ENCODE measurements around the gene RASSF6. TPM values are rescaled to one million over a fixed set of nuclear protein-coding genes. Genes with fewer than 3 reads are reported as not detected.
"Not testable (repeated sequence)": the region's sequence is repeated elsewhere in the genome, so short reads cannot be mapped to it uniquely, and the experiment has no call there.

The RASSF6 gene
- total RNA-seq, 1 experiment from 2014 or later = 2.4 TPM

- Histone ChIP-seq H3K4me3 (ENCODE audit: low read depth, low read length) (no peak overlapping the region), H3K4me1 (no peaks in the 10 kb centered on the region), H3K9me3 (no peaks in the 10 kb centered on the region), H3K36me3 (ENCODE audit: control insufficient read depth, insufficient read depth, low read length) (no peaks in the 10 kb centered on the region; the same call in 1 of the 2 replicates), H3K27me3 (replicated peaks; ENCODE audit: control insufficient read depth, insufficient read depth, low read length) (no peaks in the 10 kb centered on the region)
- TF ChIP-seq CTCF (IDR thresholded peaks at IDR 0.05; ENCODE audit: insufficient read depth in 1 of 2, low read depth in 1 of 2, low read length in 1 of 2, severe bottlenecking in 1 of 2, unreplicated experiment in 1 of 2) = no peak
- H3K9me3 Mint-ChIP-seq (ENCODE audit: unreplicated experiment) = no peaks in the 10 kb centered on the region
- CTCF ChIA-PET = no interaction called here
- H3K27ac Mint-ChIP-seq (ENCODE audit: unreplicated experiment) = no peak overlapping the region
- DNase-seq = no peak
- intact Hi-C loops (cut with micrococcal nuclease; ENCODE audit: unreplicated experiment) = loop anchor here (10.0 kb wide), 1 partner anchor 262 kb away; no protein-coding TSS in a partner anchor
- no peaks in the 10 kb centered on the region for H3K36me3 Mint-ChIP-seq (ENCODE audit: insufficient read depth, unreplicated experiment)
- no peaks in the 10 kb centered on the region for H3K4me1 Mint-ChIP-seq (ENCODE audit: low read depth, unreplicated experiment)
- BruUV-seq (replicated peaks) = no TSS peak
- H3K27me3 Mint-ChIP-seq (ENCODE audit: insufficient read depth, unreplicated experiment) = no peaks in the 10 kb centered on the region
- H3K4me3 Mint-ChIP-seq (ENCODE audit: unreplicated experiment) = no peak overlapping the region
- POLR2A ChIA-PET = no interaction called here
Measured at GRCh38 chr4:73576381-73576780, 43.9 kb downstream of the RASSF6 start.

- no peaks in the 10 kb centered on the region for H3K9me3 ChIP-seq
- no peak overlapping the region for H3K4me3 ChIP-seq (ENCODE audit: low read depth, low read length)
- Mint-ChIP-seq H3K27ac (ENCODE audit: unreplicated experiment) (no peak overlapping the region), H3K4me3 (ENCODE audit: unreplicated experiment) (no peak overlapping the region), H3K36me3 (ENCODE audit: insufficient read depth, unreplicated experiment) (no peaks in the 10 kb centered on the region), H3K4me1 (ENCODE audit: low read depth, unreplicated experiment) (no peaks in the 10 kb centered on the region), H3K9me3 (ENCODE audit: unreplicated experiment) (no peaks in the 10 kb centered on the region), H3K27me3 (ENCODE audit: insufficient read depth, unreplicated experiment) (no peaks in the 10 kb centered on the region)
- no peaks in the 10 kb centered on the region; the same call in 1 of the 2 replicates for H3K36me3 ChIP-seq (ENCODE audit: control insufficient read depth, insufficient read depth, low read length)
- TF ChIP-seq CTCF (IDR thresholded peaks at IDR 0.05; ENCODE audit: insufficient read depth in 1 of 2, low read depth in 1 of 2, low read length in 1 of 2, severe bottlenecking in 1 of 2, unreplicated experiment in 1 of 2) = no peak
- BruUV-seq (replicated peaks) = no TSS peak
- POLR2A ChIA-PET = interaction anchor here (0.6 kb wide), 1 partner anchor 1425 kb away, joined by 3 read pairs; no protein-coding TSS in a partner anchor
- intact Hi-C loops (cut with micrococcal nuclease; ENCODE audit: unreplicated experiment) = loop anchor here (10.0 kb wide), 1 partner anchor 261 kb away; no protein-coding TSS in a partner anchor
- no peaks in the 10 kb centered on the region for H3K4me1 ChIP-seq
- DNase-seq = no peak
- H3K27me3 ChIP-seq (replicated peaks; ENCODE audit: control insufficient read depth, insufficient read depth, low read length) = no peaks in the 10 kb centered on the region
- CTCF ChIA-PET = no interaction called here
Measured at GRCh38 chr4:73575660-73576059, 44.6 kb downstream of the RASSF6 start.

- BruUV-seq (replicated peaks) = no TSS peak
- TF ChIP-seq CTCF (IDR thresholded peaks at IDR 0.05; ENCODE audit: insufficient read depth in 1 of 2, low read depth in 1 of 2, low read length in 1 of 2, severe bottlenecking in 1 of 2, unreplicated experiment in 1 of 2) = peak; percentile 83 to 86
- Mint-ChIP-seq H3K4me1 (ENCODE audit: low read depth, unreplicated experiment) (no peaks in the 10 kb centered on the region), H3K9me3 (ENCODE audit: unreplicated experiment) (no peaks in the 10 kb centered on the region), H3K36me3 (ENCODE audit: insufficient read depth, unreplicated experiment) (no peaks in the 10 kb centered on the region), H3K27me3 (ENCODE audit: insufficient read depth, unreplicated experiment) (no peaks in the 10 kb centered on the region), H3K4me3 (ENCODE audit: unreplicated experiment) (no peak overlapping the region), H3K27ac (ENCODE audit: unreplicated experiment) (no peak overlapping the region)
- CTCF ChIA-PET = interaction anchor here (0.5 to 1.7 kb wide), 9 partner anchors 9 to 290 kb away, joined by 3 to 13 read pairs (median 4); partner anchors contain the start of gene RASSF6
- H3K27me3 ChIP-seq (replicated peaks; ENCODE audit: control insufficient read depth, insufficient read depth, low read length) = no peaks in the 10 kb centered on the region
- no peaks in the 10 kb centered on the region for H3K9me3 ChIP-seq
- no peak overlapping the region for H3K4me3 ChIP-seq (ENCODE audit: low read depth, low read length)
- no peaks in the 10 kb centered on the region; the same call in 1 of the 2 replicates for H3K36me3 ChIP-seq (ENCODE audit: control insufficient read depth, insufficient read depth, low read length)
- no peaks in the 10 kb centered on the region for H3K4me1 ChIP-seq
- intact Hi-C loops (cut with micrococcal nuclease; ENCODE audit: unreplicated experiment) = loop anchor here (1.0 to 10.0 kb wide), 5 partner anchors 51 to 259 kb away; no protein-coding TSS in a partner anchor
- POLR2A ChIA-PET = no interaction called here
- peak; percentile 80 for DNase-seq
Measured at GRCh38 chr4:73573794-73574528, 46.3 kb downstream of the RASSF6 start.

DNA sequence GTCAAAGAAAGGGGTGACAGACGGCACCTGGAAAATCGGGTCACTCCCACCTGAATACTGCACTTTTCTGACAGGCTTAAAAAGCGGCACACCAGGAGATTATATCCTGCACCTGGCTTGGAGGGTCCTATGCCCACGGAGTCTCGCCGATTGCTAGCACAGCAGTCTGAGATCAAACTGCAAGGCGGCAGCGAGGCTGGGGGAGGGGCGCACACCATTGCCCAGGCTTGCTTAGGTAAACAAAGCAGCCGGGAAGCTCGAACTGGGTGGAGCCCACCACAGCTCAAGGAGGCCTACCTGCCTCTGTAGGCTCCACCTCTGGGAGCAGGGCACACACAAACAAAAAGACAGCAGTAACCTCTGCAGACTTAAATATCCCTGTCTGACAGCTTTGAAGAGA is 69.4 kb downstream of the RASSF6 start:
- H3K27ac Mint-ChIP-seq (ENCODE audit: unreplicated experiment); H3K4me3 Mint-ChIP-seq (ENCODE audit: unreplicated experiment); DNase-seq; BruUV-seq (replicated peaks); H3K9me3 ChIP-seq; H3K36me3 ChIP-seq (ENCODE audit: control insufficient read depth, insufficient read depth, low read length); H3K4me3 ChIP-seq (ENCODE audit: low read depth, low read length); CTCF ChIA-PET; POLR2A ChIA-PET; H3K4me1 ChIP-seq; H3K27me3 ChIP-seq (replicated peaks; ENCODE audit: control insufficient read depth, insufficient read depth, low read length); H3K4me1 Mint-ChIP-seq (ENCODE audit: low read depth, unreplicated experiment); intact Hi-C loops (cut with micrococcal nuclease; ENCODE audit: unreplicated experiment); H3K27me3 Mint-ChIP-seq (ENCODE audit: insufficient read depth, unreplicated experiment); H3K36me3 Mint-ChIP-seq (ENCODE audit: insufficient read depth, unreplicated experiment): not testable (repeated sequence)
- H3K9me3 Mint-ChIP-seq (ENCODE audit: unreplicated experiment) = peaks cover 18% of the 10 kb centered on the region
